Measurements from ENCODE around the gene PTPRJ.

- TF ChIP-seq CTCF (conservative IDR thresholded peaks at IDR 0.05; ENCODE audit: low read depth, low read length), result no peak
- no peak for TF ChIP-seq EZH2phosphoT487 (IDR thresholded peaks at IDR 0.05; ENCODE audit: borderline replicate concordance, low read length)
Measured at GRCh38 chr11:47991266-47991830, 11.0 kb downstream of the PTPRJ start.
